ENCODE results near the gene PDE10A.

Gene PDE10A

GRCh38 chr6:165653607-165654006 lies 9.4 kb downstream of the PDE10A start:
- DNase-seq, result no peak

- DNase-seq, result no peak
These were observed 9.8 kb downstream of the PDE10A start for GRCh38 chr6:165653196-165653595.

GRCh38 chr6:165652766-165653165 lies 10.3 kb downstream of the PDE10A start:
- DNase-seq, result no peak

- no peak for DNase-seq
These were observed 13.6 kb downstream of the PDE10A start for GRCh38 chr6:165649166-165650137.

GRCh38 chr6:165647041-165647440 lies 16.0 kb downstream of the PDE10A start:
- DNase-seq, result no peak

GRCh38 chr6:165645919-165646318 lies 17.1 kb downstream of the PDE10A start:
- no peak for DNase-seq

GRCh38 chr6:165644586-165645266 lies 18.3 kb downstream of the PDE10A start:
- no peak for DNase-seq

GRCh38 chr6:165643015-165643414 lies 20.0 kb downstream of the PDE10A start:
- DNase-seq, result no peak

- no peak for DNase-seq
These were observed 21.3 kb downstream of the PDE10A start for GRCh38 chr6:165641672-165642156.

GRCh38 chr6:165640806-165641205 lies 22.2 kb downstream of the PDE10A start:
- DNase-seq, result no peak

GRCh38 chr6:165638530-165638929 lies 24.5 kb downstream of the PDE10A start:
- no peak for DNase-seq

- DNase-seq, result no peak
These were observed 25.5 kb downstream of the PDE10A start for GRCh38 chr6:165637586-165637985.

- no peak for DNase-seq
These were observed 26.5 kb downstream of the PDE10A start for GRCh38 chr6:165636402-165637048.

- DNase-seq, result no peak
These were observed 27.1 kb downstream of the PDE10A start for GRCh38 chr6:165635965-165636364.

- DNase-seq, result no peak
These were observed 28.8 kb downstream of the PDE10A start for GRCh38 chr6:165634101-165634880.

GRCh38 chr6:165632194-165632593 lies 30.8 kb downstream of the PDE10A start:
- DNase-seq, result no peak

GRCh38 chr6:165630544-165630953 lies 32.5 kb downstream of the PDE10A start:
- DNase-seq, result no peak

- DNase-seq, result no peak
These were observed 34.1 kb downstream of the PDE10A start for GRCh38 chr6:165628955-165629354.

- DNase-seq, result no peak
These were observed 35.7 kb downstream of the PDE10A start for GRCh38 chr6:165627366-165627765.

GRCh38 chr6:165626711-165627110 lies 36.3 kb downstream of the PDE10A start:
- no peak for DNase-seq

GRCh38 chr6:165624871-165625639 lies 38.0 kb downstream of the PDE10A start:
- no peak for DNase-seq

GRCh38 chr6:165621940-165622339 lies 41.1 kb downstream of the PDE10A start:
- DNase-seq, result no peak
